HG03565 (cell line): Measurements from ENCODE around the gene ITIH3.

ENCODE experiments used
- ATAC-seq: cut with Tn5 transposase; IDR thresholded peaks from one replicate; pipeline ENCODE4 v1.9.1; 2021; ENCODE audit warnings: mild to moderate bottlenecking, moderate library complexity; ENCODE audit not compliant: unreplicated experiment

Gene ITIH3

DNA sequence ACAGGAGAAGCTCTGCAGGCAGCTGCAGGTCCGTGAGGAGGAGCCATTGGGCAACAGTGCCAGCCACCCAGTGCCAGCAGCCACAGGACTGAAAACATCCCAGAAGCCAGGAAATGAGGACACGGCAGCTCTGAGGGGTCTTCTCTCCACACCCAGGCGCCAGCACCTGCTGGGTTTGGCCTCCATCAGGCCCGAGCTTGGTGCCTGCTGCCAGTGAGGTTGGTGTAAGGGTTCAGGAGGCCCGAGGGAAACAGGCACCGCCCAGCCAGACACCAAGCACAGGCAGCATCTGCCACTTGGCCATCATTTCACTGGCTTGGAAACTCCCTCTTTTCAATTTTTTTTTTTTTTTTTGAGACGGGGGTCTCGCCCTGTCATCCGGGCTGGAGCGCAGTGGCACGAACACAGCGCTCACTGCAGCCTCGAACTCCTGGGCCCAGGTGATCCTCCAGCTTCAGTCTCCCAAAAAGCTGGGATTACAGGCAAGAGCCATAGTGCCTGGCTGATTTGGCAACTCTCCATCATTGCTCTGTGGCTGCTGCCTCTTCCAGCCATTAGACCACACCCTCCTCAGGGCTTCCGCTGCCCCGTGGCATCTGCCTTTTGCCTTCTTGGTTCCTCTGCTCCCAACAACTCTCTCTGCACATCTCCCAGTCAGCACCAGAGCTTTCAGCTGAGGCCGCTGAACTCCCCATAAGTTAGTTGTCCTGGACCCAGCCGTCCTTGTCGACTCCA is 1.5 kb upstream of the ITIH3 start:
- no peak for ATAC-seq

DNA sequence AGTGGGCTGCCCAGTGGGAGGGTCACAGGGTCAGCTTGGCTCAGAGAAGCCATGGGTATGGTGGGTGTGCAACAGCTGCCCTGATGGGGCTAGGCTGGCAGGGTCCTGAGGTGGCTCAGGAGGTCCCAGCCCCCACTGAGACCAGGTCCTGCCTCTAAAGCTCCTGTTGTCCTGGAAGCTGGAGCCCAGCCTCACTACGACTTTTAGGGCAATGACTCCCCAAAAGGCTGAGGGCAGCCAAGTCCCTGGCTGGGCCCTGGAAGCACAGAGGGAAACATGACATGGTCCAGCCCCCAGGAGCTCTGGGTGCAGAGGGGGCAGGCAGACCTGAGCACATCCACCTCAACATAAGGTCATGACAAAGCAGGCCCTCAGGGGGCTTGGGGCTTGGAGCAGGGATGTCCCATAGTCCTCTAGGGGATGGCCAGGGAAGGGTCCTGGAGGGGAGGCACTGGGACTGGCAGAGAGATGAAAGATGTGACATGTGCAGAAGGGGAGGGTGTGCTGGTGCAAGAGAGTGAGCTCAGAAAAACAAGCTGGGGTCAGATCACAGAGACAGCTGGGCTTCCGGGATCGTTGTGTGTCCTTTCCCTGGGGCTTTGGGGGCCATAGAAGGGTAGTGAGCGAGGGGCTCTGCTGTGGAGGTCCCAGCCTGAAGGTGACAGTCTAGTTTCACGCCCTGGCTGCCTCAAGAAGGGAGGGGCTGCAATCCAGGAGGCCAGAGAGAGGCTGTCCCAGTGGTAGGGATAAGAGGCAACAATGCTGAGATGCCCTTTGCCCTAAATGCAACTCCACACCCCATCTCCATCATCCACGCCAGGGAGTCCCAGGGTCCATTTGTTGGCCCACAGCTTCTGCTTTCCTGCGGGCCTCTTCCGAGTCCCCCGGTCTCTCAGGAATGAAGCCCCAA is 639 bp upstream of the ITIH3 start:
- no peak for ATAC-seq

DNA sequence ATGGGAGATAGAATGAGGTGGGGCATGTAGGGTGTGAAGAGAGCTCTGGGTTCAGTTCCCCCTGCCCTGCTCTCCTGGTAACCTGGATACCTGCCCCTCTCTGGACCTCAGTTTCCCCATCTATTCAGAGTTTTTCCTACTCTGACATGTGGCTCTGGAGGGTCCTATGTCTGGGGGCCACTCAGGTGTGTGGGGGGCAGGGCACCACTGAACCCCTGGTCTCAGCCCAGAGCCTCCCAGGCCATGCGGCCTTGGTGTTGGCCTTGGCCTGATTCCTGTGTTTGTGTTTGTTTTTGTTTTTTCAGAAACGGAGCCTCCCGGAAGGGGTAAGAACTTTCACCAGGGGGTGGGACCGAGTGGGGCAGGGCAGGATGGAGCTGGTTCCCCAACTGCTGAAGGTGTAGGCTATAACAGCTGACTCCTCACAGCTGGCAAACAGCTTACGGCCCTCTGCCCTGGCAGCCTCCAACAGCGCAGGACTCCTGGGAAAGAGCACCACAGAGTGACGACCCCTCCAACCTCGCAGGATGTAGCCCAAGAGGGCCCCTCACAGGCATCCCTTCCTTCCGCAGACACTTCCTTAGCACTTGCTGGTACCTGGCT is 803 bp downstream of the ITIH3 start:
- ATAC-seq: no peak

DNA sequence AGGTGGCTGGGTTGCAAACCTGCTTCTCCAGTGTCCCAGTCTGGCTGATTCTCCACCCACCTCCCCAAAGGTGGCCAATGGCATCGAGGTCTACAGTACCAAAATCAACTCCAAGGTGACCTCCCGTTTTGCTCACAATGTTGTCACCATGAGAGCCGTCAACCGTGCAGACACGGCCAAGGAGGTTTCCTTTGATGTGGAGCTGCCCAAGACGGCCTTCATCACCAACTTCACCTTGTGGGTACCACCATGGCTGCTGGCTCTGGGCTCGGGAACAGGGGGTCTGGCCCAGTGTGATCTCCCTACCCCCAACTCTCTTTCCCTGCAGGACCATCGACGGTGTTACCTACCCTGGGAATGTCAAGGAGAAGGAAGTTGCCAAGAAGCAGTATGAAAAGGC is 1.8 kb downstream of the ITIH3 start:
- no peak for ATAC-seq

DNA sequence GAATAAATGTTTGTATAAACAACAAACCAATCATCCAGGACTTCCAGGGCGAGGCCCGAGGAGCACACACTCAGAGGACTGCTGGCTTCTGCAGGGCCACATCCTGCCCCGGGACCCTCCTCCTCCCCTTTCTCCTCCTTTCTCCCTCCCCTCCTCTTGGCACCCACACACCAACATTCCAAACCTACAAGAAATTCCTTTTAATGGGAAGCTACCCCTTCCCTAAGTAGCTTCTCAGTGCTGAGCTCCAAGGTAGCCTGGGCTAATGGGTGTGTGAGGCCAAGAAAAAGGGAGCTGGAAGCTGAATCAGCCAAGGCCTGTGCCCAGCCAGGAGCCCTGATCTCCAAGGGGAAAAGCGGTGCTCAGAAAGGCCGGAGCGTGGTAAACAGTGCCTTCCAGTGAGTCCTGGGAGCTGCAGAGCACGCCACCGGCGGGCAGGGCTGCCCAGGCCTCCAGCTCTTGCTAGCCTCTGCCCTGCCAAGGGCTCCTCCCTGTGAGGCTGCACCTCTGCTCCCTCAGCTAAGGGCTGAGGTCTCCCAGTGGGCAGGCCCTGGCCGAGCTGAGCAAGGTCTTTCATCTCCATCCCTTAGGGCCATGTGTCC is 3.9 kb downstream of the ITIH3 start:
- ATAC-seq: no peak

DNA sequence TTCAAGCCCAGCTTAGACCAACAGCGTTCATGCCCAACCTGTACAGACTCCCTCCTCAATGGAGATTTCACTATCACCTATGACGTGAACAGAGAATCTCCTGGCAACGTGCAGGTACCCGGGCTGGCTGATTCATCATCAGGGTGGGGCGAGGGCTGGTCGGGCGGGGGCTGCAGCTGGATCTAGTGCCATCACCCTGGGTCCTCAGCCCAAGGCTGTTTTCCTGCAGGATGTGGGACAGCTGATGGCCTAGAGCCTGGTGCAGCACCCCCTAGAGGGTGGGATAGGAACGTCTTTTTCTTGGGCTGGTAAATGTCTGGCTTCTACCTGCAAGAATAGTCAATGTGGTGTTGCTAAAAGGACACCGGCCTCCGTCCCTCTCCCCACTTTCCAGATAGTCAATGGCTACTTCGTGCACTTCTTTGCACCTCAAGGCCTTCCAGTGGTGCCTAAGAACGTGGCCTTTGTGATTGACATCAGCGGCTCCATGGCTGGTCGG is 4.4 kb downstream of the ITIH3 start:
- no peak for ATAC-seq

DNA sequence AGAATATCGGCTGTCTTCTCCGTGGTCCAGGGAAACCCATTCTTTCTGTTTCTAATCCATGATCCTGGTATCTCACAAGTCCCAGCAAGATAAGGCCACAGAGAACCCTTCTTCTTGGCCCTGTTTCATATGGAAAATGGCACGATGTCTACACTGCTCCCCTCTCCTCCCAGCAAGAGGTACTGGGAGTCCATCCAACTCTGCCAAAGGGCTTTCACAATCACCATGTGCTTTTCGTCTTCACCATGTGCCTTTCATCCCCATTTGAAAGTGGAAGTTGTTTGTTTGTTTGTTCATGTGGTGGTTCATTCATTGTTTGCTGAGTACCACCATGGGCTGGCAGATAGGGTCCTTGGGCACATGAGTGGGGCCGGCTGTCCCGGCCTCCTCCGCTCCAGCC is 5.5 kb downstream of the ITIH3 start:
- ATAC-seq: no peak

DNA sequence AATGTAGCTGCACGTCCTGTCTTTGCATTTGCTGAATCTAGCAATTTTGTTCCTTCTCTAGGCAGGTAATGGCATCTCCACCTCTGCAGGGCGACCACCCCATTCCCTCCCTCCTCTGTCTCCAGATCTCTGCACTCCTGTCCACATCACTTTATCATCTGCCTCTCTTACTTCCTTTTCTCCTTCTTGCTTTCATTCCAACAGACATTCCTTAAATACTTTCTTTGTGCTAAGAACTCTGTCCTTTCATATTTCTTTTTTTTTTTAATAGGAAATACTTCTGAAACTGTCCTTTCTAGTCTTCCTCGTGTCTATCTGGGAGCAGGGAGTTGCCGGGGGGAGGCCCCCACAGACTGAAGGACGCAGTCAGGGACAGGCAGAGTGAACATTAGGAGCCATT is 7.2 kb downstream of the ITIH3 start:
- ATAC-seq: no peak

DNA sequence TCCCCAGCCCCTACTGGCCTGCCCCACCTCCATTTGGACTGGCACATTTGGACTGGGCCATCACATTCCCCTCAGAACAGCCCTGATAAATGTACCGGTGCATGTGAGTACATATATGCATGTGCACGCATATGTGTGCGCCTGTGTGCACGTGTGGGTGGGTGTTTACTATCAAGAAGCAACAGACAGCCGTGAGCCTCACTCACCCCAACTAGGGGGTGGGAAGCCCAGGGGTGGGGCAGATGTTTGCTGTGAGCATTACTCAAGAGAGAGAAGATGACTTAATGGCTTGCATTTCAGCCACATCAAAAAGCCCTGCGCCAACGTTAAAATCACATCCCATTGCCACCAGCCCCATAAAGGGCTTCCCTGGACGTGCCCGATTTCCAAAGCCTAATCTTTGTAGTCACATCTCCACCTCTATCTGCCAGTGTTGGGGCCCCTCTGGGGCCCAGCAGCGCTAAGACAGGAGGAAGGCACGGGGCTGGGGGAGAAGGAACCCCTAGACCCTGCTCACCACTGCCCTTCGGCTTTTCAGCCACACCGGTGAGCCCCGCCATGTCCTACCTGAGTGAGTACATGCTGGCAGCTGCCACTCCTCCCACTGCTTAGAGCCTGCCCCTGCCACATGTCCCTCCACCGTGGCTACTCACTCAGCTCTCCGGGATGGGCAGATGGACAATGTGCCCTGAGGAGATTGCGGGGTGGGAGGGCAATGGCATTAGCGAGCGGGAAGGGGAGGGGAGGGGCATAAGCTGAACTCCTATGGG is 10.9 kb downstream of the ITIH3 start:
- ATAC-seq: no peak

DNA sequence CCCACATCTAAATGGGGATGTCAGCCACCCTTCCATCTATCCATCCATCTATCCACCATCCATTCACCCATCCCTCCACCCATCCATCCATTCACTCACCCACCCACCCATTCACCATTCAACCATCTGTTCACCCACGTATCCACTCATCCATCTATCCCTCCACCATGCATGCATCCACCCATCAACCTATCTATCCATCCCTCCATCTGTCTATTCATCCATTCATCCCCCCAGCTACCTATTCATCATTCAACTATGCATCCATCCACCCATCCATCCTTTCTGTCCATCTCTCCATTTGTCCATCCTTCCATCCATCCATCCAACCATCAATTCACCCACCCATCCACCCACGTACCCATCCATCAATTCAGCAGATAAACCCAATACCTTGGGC is 14.6 kb downstream of the ITIH3 start:
- no peak for ATAC-seq

DNA sequence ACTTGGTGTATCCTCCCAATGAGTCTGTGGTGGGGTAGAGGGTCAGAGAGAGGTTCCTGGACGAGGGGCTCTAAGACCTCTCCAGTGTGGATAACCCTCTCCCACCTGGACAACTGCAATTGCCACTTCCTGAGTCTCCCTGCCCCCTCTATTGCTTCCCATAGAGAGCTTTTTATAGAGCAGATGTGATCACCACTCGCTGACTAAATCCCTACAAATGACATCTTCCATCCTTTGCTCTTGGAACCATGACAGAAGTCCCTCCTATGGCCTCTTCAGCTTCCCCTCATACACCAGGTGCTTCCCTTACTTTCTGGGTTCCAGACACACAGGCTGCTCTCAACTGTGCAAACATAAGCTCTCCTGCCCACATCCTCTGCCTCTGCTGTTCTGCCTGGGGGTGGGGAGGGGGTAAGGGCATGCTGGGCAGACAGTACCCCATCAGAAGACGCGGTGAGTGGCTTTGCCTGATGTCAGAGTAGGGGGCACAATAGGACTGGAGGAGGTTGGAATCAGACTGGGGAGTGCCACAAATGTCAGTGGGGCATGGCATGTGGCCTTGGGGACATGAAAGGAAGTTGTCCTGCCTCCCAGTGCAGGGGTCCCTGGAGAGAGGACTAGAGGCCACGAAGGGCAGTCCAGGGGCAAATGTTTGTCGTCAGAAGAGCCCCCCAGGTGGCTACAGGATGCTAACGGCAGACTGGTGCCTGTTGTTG is 15.2 kb downstream of the ITIH3 start:
- ATAC-seq: no peak

DNA sequence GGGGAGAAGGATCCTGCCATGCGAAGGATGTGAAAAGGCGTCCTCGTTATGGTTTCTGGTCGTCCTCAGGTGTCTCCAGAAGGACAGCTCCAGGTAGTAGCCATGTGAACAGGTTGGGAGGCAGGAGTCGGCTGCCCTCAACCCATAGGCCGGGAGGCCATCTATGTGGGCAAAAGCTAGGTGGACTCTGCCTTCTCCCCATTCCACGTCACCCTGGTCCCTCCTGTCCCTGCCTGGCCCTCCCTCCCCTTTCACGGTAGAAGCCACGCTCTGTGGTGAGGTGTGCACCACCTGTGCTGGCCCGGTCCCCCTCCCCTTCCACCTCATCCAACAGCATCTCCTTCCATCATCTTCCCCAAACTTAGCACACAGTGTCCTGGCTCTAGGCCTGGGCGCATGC is 16.3 kb downstream of the ITIH3 start:
- no peak for ATAC-seq

DNA sequence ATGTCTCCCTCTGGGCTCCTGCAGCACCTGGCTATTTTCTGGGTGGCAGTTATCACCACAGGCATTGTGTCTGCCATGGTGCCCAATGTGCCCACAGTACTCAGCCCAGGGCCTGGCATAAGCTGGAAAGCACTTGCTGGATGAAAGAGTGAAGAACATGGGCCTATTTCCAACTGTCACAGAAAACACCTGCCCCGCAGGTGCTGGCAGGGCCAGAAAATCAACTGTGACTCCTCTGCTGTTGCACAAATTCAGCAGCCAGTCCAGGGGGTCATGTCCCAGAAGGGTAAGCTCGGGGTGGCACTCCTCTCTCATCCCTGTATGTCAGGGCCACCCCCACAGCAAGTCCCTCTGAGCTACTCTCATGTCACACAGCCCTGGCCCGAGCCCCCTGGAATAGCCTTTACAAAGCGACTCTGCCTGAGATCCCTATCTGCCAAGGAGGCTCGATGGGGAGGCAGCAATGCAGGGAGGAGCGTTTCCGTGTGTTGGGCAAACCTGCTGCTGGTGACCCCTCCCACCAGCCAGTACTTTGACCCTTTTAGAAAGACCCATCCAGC is 16.9 kb downstream of the ITIH3 start:
- ATAC-seq: no peak

DNA sequence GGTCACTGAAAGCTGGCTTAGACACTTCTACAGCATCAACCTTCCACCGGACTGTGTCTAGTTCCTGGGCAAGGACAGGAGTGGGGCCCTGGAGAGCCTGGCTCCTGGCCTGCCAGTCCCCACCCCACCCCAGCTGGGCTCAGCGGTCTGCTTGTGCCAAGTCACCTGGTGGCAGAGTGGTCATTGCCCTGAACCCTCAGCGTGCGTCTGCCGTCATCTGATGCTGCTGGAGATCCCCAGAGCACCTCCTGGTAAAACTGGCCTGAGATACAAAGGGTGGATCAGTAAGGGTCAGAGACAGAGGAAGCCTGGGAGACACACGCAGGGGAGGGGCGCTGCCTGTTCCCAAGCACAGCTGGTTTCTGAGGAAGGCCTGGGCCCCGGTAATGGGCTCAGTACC is 19.2 kb downstream of the ITIH3 start:
- no peak for ATAC-seq

DNA sequence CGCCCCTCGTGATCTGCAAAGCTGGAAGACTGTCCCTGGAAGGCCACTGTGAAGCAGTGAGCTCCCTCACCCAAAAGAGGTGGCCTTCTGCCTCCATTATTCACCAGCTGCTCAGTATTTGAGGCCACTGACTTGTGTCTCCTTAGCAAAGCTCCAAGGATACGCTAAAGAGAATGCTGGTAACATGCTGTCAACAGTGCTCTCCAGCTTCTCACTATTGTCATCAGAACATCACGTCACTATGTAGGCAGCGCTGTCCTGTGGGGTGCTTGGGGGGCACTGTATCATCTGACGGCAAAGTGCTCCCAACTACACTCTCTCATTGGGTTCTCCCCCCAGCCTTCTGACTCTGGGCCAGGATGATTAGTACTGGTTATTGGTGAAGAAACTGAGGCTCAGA is 21.6 kb downstream of the ITIH3 start:
- ATAC-seq: no peak

DNA sequence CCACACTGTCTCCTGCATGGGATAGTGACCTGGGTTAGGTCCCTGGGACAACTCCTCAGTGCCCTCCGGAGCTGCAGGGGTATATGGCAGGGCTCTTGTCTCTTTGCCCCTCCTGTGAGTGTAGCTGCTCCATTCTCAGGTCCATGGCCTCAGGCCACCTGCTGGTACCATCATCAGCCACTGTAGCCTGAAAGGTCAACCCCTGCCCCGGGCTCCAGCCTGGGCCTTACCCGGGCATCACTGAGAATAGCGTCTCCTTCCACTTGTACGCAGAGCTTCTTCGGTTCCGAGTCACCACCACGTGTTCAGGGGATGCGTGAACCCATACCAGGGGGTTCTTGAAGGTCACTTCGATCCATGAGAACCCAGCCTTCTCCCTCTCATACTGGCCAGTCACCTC is 22.1 kb downstream of the ITIH3 start:
- ATAC-seq: no peak

DNA sequence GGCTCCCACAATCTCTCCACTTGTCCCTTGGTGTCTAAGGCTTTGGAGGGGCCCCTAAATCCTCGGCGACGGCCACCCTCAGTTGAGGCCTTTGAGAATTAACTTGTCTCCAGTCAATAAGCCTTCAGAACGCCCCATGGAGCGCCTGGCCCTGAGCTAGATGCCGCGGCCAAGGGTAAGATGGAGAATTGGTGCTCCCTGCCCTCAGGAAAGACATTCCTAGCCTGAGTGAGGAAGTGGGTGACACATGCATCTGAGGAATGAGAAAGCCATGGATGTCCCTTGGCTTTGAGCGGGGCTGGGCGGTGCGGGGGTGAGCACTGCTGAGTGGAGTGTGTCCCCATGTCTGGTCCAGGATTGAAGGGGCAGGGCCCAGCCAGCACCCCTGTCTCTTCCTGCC is 22.6 kb downstream of the ITIH3 start:
- no peak for ATAC-seq

DNA sequence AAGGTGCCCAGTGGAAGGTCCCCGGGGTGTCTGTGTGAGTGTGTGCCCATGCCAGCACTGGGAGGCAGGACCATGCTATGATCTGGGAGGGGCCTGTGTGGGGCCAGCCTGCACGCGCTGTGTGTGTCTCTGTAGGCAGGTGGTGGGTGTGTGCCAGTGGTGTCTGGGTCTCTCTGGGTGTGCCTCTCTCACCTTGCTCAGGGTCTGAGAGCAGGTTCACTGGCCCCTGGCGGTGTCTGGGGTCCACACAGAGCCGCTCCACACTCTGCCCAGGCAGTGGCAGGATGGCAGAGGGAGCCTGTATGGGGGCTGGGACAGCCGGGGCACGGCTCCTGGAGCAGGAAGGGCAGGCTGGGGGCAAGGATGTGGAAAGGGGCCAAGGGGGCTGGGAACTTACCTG is 23.3 kb downstream of the ITIH3 start:
- no peak for ATAC-seq

DNA sequence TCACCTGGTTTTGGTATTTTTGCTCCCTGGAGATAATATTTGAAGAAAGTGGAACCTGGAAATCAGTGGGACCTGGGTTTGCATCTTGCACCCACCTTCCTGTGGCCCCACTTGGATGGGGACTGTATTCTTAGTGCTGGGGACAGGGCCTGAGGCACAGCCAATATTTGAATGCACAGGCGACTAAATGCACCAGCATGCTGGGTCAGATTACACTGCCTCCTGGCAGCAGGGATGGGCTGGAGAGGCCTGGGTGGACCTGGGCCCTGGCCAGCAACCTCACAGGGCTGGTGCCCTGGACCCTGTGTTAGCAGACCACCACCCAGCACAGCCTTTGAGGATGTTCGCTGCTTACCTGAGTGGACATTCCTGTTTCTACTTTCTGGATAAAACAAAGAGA is 25.3 kb downstream of the ITIH3 start:
- ATAC-seq: no peak

DNA sequence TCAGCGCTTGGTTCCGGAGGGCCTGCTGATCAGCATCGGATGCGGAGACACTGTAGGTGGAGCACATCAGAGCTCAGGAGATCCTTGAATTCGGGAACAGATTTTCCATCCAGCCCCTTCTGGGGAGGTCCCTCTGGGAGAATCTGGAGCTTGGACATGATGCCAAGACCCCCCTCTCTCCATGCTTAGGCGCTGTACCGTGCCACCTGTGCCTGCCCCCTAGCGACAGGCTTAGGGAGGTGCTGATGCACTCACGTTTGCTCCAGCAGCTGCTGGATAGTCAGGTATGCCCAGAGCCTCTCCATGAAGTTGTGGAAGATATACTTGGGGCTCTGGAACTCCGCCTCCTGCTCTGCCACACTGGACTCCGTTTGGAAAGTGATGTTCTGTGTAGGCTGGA is 26.1 kb downstream of the ITIH3 start:
- no peak for ATAC-seq
